Natural killer cell (primary cell): ENCODE results near the gene HDAC11. TPM values are rescaled to one million over a fixed set of nuclear protein-coding genes. Genes with fewer than 3 reads are reported as not detected.

ENCODE experiments used
- ATAC-seq, 3 donors: fragments of 150-1000 bp in 2 of 3; fragments of 200-7000 bp in 1 of 3; cut with Tn5 transposase; 1 replicate in 1 of 3; 2 replicates in 2 of 3; pipeline ENCODE4 v1.10.0; 2021; ENCODE audit warnings: mild to moderate bottlenecking in 2 of 3, moderate library complexity in 2 of 3
- DNase-seq, 2 donors: peaks; one replicate each; pipeline versions ENCODE4 v3.0.0 to v3.0.0-alpha.2; 2013 to 2021; ENCODE audit warnings: mixed read lengths in 1 of 2
- H3K27ac ChIP-seq: one replicate; pipeline ENCODE4 v1.5.1; 2013; ENCODE audit warnings: mild to moderate bottlenecking, low read length
- H3K27me3 ChIP-seq: one replicate; pipeline ENCODE4 v1.6.1; 2013; ENCODE audit warnings: low read length; ENCODE audit not compliant: control insufficient read depth, insufficient read depth
- H3K36me3 ChIP-seq: one replicate; pipeline ENCODE4 v1.6.1; 2013; ENCODE audit warnings: low read length; ENCODE audit not compliant: control insufficient read depth, insufficient read depth
- H3K4me1 ChIP-seq: one replicate; pipeline ENCODE4 v1.6.1; 2013; ENCODE audit warnings: low read length; ENCODE audit not compliant: control insufficient read depth, insufficient read depth
- H3K4me3 ChIP-seq: one replicate; pipeline ENCODE4 v1.5.1; 2013; ENCODE audit warnings: low read length
- H3K9me3 ChIP-seq: one replicate; pipeline ENCODE4 v1.6.1; 2013; ENCODE audit warnings: low read length; ENCODE audit not compliant: control insufficient read depth, insufficient read depth
- H3K27ac Mint-ChIP-seq, 2 donors: one replicate each; pipeline ENCODE4 v1.8.0; 2022; ENCODE audit warnings: mild to moderate bottlenecking in 2 of 2, mixed read lengths in 2 of 2, moderate library complexity in 1 of 2
- H3K27me3 Mint-ChIP-seq, 2 donors: one replicate each; pipeline ENCODE4 v1.8.0; 2022; ENCODE audit warnings: low read depth in 2 of 2, mixed read lengths in 2 of 2
- H3K36me3 Mint-ChIP-seq: one replicate; pipeline ENCODE4 v1.8.0; 2022; ENCODE audit warnings: mixed read lengths
- H3K4me1 Mint-ChIP-seq, 2 donors: one replicate each; pipeline ENCODE4 v1.8.0; 2022; ENCODE audit warnings: mixed read lengths in 2 of 2
- H3K4me3 Mint-ChIP-seq: one replicate; pipeline ENCODE4 v1.8.0; 2022; ENCODE audit warnings: mild to moderate bottlenecking, moderate library complexity, mixed read lengths
- H3K9me3 Mint-ChIP-seq, 2 donors: one replicate each; pipeline ENCODE4 v1.8.0; 2022; ENCODE audit warnings: mixed read lengths in 2 of 2
- CTCF ChIP-seq: fragments of 200-600 bp; IDR thresholded peaks from one replicate; pipeline ENCODE4 v1.8.0; 2022; ENCODE audit warnings: antibody characterized with exemption
- WGBS: methylation state at CpG from one replicate; pipeline ENCODE4 v1.1.7; 2013; ENCODE audit warnings: missing lambda C conversion rate; ENCODE audit not compliant: insufficient coverage; 5-methylcytosine and 5-hydroxymethylcytosine counted together
- intact Hi-C: fragments of 100-400 bp; cut with micrococcal nuclease; formaldehyde crosslinking; loops from one replicate; pipeline ENCODE4 v1.14.2; 2022
- total RNA-seq, 4 donors: library from RNA; stranded (reverse); fragments of 120-200 nt in 1 of 4; gene quantifications; one replicate each; pipeline versions ENCODE4 v1.2.3 to v1.2.4, GENCODE V29; 2013 to 2022

Gene HDAC11
- total RNA-seq, 3 donors from 2014 or later (not counting 1 experiment from before 2014, with no cell fraction given): 3.4 to 5.3 (median 3.9) TPM

- intact Hi-C loops: no loop called here
Measured at GRCh38 chr3:13508496-13508895, 28.4 kb downstream of the HDAC11 start.

GRCh38 chr3:13509059-13509815 lies 29.1 kb downstream of the HDAC11 start:
- H3K9me3 Mint-ChIP-seq: no peaks in the 10 kb centered on the region

More at GRCh38 chr3:13508496-13508895, 28.4 kb downstream of the HDAC11 start:
- no peaks in the 10 kb centered on the region for H3K9me3 ChIP-seq
- no peak overlapping the region for H3K4me3 ChIP-seq
- no peak for TF ChIP-seq CTCF
- Mint-ChIP-seq H3K27me3 (no peaks in the 10 kb centered on the region), H3K36me3 (no peaks in the 10 kb centered on the region), H3K4me1 (no peaks in the 10 kb centered on the region), H3K27ac (no peak overlapping the region), H3K4me3 (no peak overlapping the region), H3K9me3 (no peaks in the 10 kb centered on the region)
- no peaks in the 10 kb centered on the region for H3K27me3 ChIP-seq
- DNase-seq (no peak), ATAC-seq (no peak)
- H3K27ac ChIP-seq: no peak overlapping the region
- H3K4me1 ChIP-seq: no peaks in the 10 kb centered on the region
- H3K36me3 ChIP-seq: no peaks in the 10 kb centered on the region
- WGBS: 92% methylated on average over 8 of the region's 8 CpGs

GRCh38 chr3:13509816-13510192 lies 29.7 kb downstream of the HDAC11 start:
- no peak for TF ChIP-seq CTCF
- DNase-seq: no peak
- H3K27me3 ChIP-seq: no peaks in the 10 kb centered on the region
- intact Hi-C loops: no loop called here
- H3K4me1 ChIP-seq: no peaks in the 10 kb centered on the region
- no peak overlapping the region for H3K4me3 ChIP-seq
- no peaks in the 10 kb centered on the region for H3K36me3 Mint-ChIP-seq
- H3K27me3 Mint-ChIP-seq: no peaks in the 10 kb centered on the region
- H3K9me3 Mint-ChIP-seq: no peaks in the 10 kb centered on the region
- no peaks in the 10 kb centered on the region for H3K4me1 Mint-ChIP-seq
- H3K27ac ChIP-seq: no peak overlapping the region
- H3K9me3 ChIP-seq: no peaks in the 10 kb centered on the region
- no peaks in the 10 kb centered on the region for H3K36me3 ChIP-seq
- 98% methylated on average over 8 of the region's 8 CpGs for WGBS
- H3K27ac Mint-ChIP-seq: no peak overlapping the region
- ATAC-seq: no peak
- no peak overlapping the region for H3K4me3 Mint-ChIP-seq

More at GRCh38 chr3:13509059-13509815, 29.1 kb downstream of the HDAC11 start:
- 88% methylated on average over 15 of the region's 15 CpGs for WGBS
- no peak for TF ChIP-seq CTCF
- intact Hi-C loops: no loop called here
- no peak for DNase-seq
- H3K4me1 Mint-ChIP-seq: no peaks in the 10 kb centered on the region
- no peaks in the 10 kb centered on the region for H3K36me3 Mint-ChIP-seq
- ATAC-seq: no peak
- no peaks in the 10 kb centered on the region for H3K27me3 Mint-ChIP-seq
- H3K36me3 ChIP-seq: no peaks in the 10 kb centered on the region
- no peak overlapping the region for H3K4me3 Mint-ChIP-seq
- no peaks in the 10 kb centered on the region for H3K27me3 ChIP-seq
- H3K4me1 ChIP-seq: no peaks in the 10 kb centered on the region
- no peaks in the 10 kb centered on the region for H3K9me3 ChIP-seq
- H3K27ac ChIP-seq: no peak overlapping the region
- H3K4me3 ChIP-seq: no peak overlapping the region
- H3K27ac Mint-ChIP-seq: no peak overlapping the region

GRCh38 chr3:13512451-13512850 lies 32.3 kb downstream of the HDAC11 start:
- no peak overlapping the region for H3K4me3 Mint-ChIP-seq
- no peak for TF ChIP-seq CTCF

More at GRCh38 chr3:13512451-13512850, 32.3 kb downstream of the HDAC11 start:
- DNase-seq (no peak), ATAC-seq (no peak)
- no peak overlapping the region for H3K27ac ChIP-seq
- 79% methylated on average over 6 of the region's 7 CpGs for WGBS
- no peaks in the 10 kb centered on the region for H3K4me1 ChIP-seq
- intact Hi-C loops: no loop called here
- H3K27ac Mint-ChIP-seq: no peak overlapping the region
- H3K27me3 ChIP-seq: no peaks in the 10 kb centered on the region
- no peaks in the 10 kb centered on the region for H3K36me3 Mint-ChIP-seq
- H3K4me3 ChIP-seq: no peak overlapping the region
- H3K36me3 ChIP-seq: no peaks in the 10 kb centered on the region
- no peaks in the 10 kb centered on the region for H3K4me1 Mint-ChIP-seq
- no peaks in the 10 kb centered on the region for H3K9me3 ChIP-seq
- no peaks in the 10 kb centered on the region for H3K9me3 Mint-ChIP-seq
- H3K27me3 Mint-ChIP-seq: no peaks in the 10 kb centered on the region
